Limb (tissue), 2 donors: ENCODE data around the gene HOXC13.

Source experiments
- DNase-seq, 2 donors: peaks; one replicate each; pipeline ENCODE4 v3.0.0-alpha.2; 2016; ENCODE audit errors: extremely low spot score in 2 of 2

Gene HOXC13

GRCh38 chr12:53938326-53939140, at the start of gene HOXC13:
HOXC13 (plus strand) TSS chr12:53938831; CDS start chr12:53938907, 76 bp downstream.
- DNase-seq, result peak; percentile 45 to 88

- DNase-seq, result no peak
Measured at GRCh38 chr12:53890081-53890480, 48.5 kb upstream of the HOXC13 start.

GRCh38 chr12:53892762-53893395, 45.8 kb upstream of the HOXC13 start:
- no peak for DNase-seq

- no peak for DNase-seq
Measured at GRCh38 chr12:53899230-53899629, 39.4 kb upstream of the HOXC13 start.

GRCh38 chr12:53907103-53907502, 31.5 kb upstream of the HOXC13 start:
- no peak for DNase-seq

GRCh38 chr12:53916788-53917655, 21.6 kb upstream of the HOXC13 start:
- DNase-seq, result no peak

GRCh38 chr12:53924521-53925405, 13.9 kb upstream of the HOXC13 start:
- no peak for DNase-seq

GRCh38 chr12:53927220-53928029, 11.2 kb upstream of the HOXC13 start:
- DNase-seq, result no peak

- no peak for DNase-seq
Measured at GRCh38 chr12:53928054-53928835, 10.4 kb upstream of the HOXC13 start.

- DNase-seq, result no peak
Measured at GRCh38 chr12:53929527-53929926, 9.1 kb upstream of the HOXC13 start.

GRCh38 chr12:53930591-53931255, 7.9 kb upstream of the HOXC13 start:
- no peak for DNase-seq

GRCh38 chr12:53931844-53932581, 6.6 kb upstream of the HOXC13 start:
- DNase-seq, result no peak

GRCh38 chr12:53932915-53933314, 5.7 kb upstream of the HOXC13 start:
- DNase-seq, result no peak

- no peak for DNase-seq
Measured at GRCh38 chr12:53935383-53936341, 3.0 kb upstream of the HOXC13 start.

- no peak for DNase-seq
Measured at GRCh38 chr12:53937099-53937498, 1.5 kb upstream of the HOXC13 start.

GRCh38 chr12:53937596-53938325, 870 bp upstream of the HOXC13 start:
- no peak for DNase-seq
